NCI-H2196 (cell line): ENCODE measurements around the gene ANO9.
"Not testable (repeated sequence)": the region's sequence is repeated elsewhere in the genome, so short reads cannot be mapped to it uniquely, and the experiment has no call there.

Experiments
- DNase-seq: peaks from one replicate; lab custom pipeline; 2025; ENCODE audit not compliant: unreplicated experiment; lab: John Stamatoyannopoulos, UW

The ANO9 gene

DNA sequence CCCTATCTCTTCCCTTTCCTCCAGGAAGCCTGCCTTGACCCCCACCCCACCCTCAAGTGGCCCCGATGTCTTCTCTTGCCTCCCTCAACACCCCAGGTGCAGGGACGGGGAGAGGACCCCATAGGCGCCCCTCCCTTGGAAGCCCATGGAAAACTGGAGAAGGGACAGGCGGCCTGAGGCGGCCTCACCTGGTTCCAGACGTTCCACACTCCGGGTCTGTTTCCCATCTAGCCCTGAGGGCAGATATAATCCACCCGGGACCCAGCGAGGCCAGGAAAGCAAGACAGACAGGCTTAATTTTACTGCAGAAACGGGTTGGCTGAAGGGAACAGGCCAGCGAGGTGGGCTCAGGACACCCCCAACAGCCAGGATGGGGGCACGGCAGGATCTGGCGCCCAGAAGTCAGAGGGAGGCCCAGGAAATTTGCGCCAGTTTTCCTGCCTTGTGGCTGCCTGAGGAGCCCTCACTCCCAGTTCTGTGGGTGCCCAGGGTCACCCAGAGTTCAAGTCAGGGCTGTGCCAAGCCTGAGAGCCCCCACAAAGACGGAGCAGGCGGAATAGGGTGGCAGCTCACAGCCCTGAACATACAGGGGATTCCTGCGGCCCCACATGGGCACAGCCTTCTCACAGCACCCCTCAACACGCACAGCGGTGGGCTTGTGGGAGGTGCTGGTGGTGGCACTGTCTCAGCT, 24.0 kb downstream of the ANO9 start:
- no peak for DNase-seq

DNA sequence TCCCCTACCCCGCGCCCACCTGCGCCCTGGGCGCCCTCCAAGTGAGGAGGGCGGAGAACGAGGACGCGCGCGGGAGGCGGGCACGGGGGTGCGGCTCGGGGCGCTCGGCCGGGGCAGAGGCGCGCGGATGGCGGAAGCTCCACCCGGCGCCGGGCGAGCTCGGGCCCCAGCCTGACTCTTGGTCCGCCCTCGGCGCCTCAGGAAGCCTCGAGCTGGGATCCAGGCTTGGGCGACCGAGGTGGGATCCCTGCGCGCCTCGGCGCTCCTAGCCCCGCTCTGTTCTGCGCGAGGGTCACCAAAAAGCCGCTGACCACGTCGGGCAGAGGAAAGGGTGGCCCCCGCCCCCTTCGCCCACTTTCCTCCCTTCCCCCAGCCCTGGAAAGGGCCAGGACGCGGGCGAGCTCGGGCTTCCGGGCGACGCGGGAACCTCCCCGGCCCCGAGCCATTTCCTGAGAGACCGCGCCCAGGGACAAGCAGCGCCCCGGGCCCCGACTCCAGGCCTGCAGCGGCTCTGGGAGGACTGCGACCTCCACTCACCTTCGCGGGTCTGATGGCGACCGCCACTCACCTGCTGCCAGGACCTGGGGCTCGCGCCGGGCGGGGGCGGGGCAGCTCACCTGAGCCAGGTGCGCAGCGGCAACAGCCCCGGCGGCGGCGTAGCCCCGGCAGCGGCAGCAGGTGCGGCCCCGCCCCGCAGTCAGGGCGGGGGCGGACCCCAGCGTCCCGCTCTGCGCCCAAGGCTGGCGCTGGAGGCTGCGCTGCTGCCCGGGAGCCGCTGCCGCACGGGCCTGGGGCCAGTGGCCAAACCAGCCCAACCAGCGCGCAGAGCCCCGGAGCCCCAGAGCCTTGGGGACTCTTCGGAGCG, 24.8 kb downstream of the ANO9 start:
- DNase-seq = peak; percentile 75

DNA sequence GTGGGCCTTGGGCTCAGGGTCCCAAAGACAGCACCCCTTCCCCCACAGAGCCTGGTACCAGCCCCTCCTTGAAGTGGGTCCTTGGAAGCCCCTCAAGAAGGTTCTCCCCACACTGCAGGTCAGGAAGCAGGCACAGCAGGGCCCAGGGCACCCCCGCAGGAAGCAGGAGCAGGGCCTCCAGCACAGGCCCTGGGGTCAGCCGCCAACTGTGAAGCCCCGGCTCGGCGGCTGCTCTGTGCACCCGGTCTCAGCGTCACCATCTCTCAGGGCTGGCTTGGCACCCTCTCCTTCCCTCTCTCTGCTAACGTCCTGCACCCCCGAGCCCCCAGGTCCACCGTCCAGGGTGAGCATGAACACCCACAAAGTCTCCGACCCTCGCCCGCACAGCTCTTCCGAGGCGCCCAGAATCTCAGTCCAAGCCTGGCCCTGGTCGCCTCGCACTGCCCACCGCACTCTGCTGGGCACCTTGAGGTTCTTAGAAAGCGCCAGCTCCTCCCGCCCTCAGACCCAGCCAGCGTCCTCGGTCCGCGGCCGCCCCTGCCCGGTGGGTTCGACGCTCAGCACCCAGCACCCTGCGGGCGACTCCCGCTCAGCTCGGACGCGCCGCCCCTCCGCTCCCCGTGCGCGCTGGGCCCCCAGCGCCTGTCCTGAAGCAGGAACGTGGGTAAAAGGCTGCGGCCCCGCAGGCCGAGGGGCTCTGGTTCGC, 25.6 kb downstream of the ANO9 start:
- no peak for DNase-seq

DNA sequence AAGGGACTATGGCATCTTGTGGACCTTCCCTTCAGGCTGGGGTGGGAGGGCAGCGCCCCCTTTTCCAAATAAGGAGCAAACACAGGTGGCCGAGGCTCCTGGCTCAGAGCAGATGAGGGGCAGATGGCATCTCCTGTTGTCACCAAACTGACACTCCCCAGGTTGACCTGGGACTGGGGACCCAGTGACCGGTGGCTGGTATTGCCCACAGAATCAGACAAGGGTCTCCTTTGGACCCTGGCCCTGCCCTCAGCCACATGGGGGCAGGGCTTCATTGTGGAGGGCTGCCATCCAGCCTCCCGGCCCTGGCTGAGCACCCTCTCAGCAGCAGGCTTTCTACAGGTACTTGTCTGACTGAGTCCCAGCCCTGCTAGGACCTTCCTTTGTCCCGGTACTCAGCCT, 26.2 kb downstream of the ANO9 start:
- no peak for DNase-seq

DNA sequence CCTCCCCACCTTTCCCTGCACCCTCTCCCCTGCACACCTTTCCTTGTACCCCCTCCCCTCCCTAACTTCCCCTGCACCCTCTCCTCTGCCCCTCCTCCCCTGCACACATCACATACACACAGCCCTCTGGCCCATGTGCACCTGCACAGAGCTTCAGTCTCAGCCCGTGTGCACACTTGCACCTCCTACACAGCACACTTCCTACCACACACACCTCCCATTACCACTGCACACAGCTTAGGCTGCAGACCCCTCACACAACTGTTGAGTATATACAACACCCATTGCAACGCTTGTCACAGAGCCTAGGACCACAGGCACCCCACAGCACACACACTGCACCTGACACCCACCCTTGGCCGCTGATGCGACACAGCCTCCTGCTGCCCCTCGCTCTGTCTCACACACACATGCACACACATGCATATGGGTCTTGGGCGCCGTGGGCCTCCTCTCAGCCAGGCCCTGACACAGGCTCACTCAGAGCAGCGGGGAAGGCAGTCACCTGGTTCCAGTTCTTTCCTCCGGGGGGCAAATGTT, 27.4 kb downstream of the ANO9 start:
- no peak for DNase-seq

DNA sequence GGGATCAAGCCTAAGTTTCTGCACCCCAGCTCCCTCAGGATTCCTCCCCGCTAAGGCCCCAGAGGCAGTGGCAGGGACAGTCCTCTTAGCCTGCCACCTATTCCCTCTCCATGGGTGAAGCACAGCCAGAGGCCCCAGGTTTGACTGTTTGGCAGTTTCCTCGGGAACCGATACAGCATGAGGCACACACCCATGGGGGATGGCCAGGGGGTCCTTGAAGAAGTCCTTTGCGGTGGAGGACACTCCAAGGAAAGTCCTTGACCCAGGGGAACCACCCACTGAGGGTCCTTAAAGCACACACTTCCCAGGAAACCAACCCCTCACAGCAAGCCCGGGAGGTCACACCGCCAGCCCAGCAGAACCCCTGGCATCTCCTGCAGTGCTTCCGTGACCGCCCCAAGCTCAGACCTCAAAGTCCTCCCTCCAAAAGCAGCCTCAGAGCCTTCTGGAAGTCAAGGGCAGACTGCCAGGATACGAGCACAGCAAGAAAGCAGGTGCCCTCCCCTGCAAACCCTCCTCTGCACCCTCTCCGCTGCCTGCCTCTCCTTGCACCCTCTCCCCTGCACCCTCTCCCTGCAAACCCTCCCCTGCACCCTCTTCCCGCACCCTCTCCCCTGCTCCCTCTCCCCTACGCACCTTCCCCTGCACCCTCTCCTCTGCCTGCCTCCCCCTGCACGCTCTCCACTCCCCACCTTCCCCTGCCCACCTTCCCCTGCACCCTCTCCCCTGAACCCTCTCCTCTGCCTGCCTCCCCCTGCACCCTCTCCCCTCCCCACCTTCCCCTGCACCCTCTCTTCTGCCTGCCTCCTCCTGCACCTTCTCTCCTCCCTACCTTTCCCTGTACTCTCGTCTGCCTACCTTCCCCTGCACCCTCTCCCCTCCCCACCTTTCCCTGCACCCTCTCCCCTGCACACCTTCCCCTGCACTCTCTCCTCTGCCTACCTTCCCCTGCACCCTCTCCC, 28.4 kb downstream of the ANO9 start:
- DNase-seq = peak; percentile 20

DNA sequence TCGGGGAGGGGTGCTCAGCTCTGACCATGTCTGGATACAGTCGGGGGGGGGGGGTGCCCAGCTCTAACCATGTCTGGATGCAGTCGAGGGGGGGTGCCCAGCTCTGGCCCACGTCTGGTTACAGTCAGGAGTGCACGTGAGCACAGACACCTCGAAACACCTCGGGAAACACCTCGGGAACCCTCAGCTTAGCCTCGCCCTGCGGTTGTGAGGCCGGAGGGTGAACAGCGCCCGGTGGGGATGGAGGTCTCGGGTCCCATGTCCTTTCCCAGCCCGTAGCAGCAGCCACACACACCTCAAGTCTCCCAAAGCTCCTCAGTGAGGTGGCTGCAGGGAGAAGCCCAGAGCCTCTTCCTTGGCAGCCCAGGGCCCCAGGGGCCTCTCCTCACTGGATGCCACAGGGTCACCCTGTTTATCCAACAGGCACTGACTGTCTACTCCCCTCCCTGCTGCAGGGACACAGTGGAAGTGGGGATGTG, 29.1 kb downstream of the ANO9 start:
- DNase-seq = no peak

DNA sequence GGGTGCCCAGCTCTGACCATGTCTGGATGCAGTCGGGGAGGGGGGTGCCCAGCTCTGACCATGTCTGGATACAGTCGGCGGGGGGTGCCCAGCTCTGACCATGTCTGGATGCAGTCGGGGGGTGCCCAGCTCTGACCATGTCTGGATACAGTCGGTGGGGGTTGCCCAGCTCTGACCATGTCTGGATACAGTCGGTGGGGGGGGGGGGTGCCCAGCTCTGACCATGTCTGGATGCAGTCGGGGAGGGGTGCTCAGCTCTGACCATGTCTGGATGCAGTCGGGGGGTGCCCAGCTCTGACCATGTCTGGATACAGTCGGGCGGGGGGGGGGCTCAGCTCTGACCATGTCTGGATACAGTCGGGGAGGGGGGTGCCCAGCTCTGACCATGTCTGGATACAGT, 30.3 kb downstream of the ANO9 start:
- not testable (repeated sequence) for DNase-seq

DNA sequence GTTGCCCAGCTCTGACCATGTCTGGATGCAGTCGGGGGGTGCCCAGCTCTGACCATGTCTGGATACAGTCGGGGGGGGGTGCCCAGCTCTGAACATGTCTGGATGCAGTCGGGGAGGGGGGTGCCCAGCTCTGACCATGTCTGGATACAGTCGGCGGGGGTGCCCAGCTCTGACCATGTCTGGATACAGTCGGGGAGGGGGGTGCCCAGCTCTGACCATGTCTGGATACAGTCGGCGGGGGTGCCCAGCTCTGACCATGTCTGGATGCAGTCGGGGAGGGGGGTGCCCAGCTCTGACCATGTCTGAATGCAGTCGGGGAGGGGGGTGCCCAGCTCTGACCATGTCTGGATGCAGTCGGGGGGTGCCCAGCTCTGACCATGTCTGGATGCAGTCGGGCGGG, 31.1 kb downstream of the ANO9 start:
- DNase-seq = not testable (repeated sequence)

DNA sequence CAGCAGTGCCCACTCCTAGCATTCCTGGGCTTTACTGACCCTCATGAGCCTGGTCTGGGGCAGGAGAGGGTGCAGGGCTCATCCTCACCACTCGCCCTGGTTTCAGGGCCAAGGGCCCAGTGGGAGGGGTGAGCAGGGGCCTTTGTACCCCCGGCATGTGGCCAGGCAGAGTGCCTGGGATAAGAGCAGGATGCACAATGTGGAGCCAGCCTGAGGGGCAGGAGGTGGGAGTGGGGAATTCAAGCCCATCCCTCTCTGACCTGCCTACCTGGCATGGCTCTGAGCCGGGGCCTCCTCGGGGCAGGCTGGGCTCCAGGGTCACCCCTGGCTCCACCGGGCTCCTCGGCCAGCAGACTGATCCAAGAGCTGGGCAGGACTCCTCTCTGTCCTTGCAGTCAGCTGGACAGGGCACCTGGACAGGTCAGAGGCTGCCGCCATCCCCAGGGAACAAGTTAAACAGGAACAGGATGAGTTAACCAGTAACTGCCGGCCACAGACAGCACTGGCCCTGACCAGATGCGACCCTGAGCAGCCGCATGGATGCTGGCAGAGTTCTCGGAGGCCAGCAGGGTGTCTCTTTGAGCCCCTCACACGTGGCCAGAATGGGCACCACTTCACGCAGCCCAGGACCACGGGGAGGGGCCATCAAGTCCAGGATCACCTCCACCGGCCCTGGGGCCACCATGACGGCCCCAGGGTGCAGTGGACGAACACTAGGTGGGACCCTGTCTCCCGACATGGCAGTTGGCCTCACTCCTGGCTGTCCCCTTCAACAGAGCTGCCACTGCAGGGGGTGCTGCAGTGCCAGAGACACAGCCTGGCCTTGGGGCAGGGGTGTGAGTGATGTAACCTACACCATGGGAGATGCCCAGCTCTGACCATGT, 32.0 kb downstream of the ANO9 start:
- no peak for DNase-seq

DNA sequence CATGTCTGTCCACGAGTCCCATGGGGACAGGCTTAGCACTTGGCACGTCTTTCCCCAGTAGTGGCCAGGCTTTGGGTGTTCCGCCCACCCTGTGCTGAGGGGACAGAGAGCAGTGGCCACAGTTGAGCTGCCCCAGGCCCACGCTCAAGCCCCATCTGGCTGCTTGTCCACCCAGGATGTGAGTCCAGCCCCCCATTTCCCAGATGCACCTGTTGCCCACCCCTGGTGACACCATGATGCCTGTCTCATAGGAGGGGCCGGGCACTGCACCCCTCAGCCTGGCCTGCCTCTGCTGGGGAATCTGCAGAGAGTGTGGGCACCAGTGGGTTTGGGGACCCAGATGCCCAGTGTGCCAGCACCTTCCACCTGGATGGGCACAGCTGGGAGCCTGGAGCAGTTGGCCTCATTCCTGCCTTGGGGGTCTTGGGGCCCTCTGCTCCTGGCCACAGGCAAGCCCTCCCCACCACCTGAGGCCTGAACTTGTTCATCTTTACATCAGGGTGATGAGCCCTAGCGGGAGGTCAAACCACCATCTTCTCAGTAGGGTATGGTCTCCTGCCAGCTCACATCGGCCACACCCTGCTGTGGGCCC, 32.7 kb downstream of the ANO9 start:
- DNase-seq = no peak

DNA sequence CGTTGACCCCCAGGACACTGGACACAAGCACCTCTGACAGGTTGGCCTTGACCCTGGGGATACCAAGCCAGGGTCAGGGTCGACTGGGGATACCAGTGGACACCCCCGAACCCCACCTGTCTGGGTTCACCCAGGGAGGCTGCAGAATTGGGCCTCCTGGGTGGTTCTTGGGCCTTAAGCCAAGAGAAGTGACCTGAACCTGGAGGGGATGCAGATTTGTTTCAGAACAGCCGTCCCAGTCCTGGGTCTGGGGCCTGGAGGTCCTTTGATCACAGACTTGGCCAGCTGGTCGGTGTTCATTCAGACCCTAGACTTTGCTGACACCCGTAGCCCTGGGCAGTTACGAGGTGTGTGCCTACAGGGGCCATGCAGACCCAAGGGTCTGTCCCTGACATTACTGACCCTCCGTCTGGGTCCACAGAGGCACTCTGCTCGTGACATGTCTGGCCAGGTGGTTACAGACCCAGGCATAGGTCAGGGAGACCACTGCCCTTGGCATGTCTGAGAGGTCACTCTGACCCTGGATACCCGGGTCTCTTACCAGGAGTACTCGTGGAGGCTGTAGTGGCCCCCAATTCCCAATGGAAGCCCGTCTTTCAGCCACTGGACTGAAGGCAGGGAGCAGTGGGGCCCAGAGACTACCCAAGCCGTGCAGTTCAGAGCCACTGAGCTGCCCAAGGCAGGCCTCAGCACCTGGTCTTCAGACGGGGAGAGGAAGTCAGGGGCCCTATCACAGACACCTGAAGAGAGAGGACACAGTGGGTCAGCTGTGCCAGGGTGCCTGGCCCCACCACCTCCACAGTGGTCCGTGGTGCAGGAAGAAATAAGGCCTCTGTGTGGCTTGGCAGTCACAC, 33.4 kb downstream of the ANO9 start:
- no peak for DNase-seq

DNA sequence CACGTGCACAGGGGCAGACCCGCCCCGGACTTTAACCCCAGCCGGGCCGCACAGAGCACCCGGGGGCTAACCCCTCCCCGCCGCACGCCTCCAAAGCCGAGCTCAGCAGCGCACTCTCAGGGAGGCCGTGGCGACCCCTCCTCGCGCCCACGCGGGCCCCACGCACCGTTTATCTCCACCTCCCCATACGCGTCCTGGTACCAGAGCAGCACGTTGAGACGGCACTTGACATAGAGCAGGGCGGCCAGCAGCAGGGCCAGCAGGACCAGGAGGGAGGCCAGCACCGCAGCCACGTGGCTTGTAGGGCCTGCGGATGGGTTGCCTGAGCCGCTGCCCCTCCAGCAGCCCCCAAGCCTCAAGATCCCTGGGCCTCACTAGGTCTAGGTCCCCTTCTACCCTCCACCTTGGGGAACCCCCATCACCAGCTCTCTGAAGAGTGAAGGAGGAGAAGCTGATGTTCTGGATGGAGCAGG, 34.1 kb downstream of the ANO9 start:
- no peak for DNase-seq

DNA sequence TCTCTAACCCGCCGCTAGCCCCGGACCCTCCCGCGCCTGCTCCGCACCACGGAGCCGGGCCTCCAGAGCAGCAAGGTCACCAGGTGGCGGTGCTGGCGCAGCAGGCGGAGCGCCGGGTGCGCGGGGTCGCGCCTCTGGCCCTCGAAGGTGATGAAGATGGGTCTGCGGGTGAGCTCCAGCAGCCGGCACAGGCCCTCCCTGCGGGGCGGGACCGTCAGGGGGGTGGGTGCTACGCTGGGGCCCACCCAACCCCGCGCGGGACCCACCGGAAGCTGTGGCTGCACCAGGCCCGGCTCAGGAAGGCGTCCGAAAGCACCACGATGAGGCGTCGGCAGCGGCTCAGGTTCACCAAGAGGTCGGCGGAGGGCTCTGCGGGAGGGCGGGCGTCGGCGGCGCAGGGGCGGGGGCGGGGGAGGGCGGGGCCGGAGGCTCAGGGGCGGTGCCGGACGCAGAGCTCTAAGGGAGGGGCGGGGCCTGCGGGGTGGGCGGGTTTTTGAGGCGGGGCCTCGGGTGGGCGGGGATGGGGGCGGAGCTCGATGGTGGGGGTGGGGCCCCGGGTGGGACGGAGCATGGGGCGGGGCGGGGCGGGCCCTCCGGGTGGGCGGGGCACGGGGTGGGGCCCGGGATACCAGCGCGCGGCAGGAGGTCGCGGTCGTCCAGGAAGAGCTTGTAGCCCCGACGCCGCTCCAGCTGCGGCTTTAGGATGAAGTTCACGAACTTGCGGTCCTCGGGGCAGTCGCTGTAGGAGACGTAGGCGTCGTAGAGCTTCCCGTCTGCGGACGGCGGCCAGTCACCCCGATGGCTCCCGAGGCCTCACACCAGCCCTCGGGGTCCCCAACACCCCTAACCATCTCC, 34.8 kb downstream of the ANO9 start:
- peak; percentile 80 for DNase-seq

DNA sequence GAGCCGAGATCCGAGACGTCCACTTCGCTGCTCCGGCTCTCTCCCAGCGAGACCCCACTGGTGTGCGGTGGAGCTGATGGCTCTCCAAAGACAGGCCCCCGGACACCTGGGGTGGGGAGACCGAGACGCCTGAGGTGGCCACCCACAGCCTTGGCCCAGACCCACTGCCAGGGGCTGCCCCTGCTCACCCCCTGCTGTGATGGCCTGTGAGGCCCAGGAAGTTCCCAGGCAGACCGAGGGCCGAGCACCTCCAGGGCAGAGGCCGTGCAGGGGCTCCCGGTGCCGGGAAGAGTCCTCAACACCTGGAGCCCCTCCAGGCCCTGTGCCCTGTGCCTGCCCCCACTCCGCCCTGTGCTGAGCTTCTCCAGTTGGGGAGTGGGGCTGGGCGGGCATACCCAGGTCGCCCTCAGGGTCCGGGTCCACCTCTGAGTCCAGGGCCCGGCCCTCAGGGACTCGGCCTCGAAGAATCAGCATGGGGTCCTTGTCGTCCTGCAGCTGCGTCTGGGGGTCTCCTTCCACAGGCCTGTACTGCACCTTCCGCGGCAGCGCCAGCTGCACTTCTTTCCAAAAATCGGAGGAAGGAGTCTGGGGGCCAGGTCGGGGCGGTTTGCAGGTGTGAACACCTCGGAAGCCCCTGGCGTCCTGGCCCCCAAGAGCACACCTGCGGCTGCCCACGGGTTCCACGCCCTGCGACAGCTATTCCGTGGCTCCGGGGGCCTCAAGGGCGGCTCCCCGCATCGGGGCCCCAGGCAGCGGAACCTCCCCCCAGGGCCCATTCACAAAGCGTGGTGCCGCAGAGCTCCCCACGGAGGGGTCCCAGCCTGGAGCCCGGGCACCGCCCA, 35.6 kb downstream of the ANO9 start:
- DNase-seq = no peak

DNA sequence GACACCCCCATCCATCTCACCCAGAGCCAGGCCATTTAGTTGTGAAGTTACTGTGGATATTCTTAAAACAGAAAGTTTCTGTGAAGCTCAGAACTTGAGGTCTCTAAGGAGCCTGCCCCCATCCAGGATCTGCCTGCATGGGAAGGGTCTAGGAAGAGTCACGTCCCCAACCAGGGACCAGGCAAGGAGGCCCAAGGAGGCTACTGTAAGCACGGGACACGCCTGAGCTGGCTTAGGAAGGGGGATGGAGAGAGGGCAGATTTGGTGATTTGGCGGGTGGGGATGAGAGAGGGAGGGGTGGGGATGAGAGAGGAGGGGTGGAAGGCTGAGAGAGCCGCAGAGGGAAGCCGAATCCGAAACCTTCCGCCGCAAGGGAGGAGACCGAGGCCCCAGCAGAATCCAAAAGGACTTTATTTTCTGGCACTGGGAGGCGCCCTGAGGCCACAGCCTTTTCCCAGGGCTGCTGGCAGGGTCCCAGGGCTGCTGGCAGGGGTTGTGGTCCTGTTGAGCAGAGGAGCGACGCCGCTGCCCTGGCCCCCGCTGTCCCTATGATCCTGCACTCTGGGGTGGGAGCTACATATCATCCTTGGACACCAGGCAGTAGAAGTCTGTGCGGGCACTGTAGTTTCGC, 36.4 kb downstream of the ANO9 start:
- DNase-seq = no peak
